Skin epidermis (tissue), 12 donors: ENCODE measurements around the gene TANC1.

Source experiments
- H3K27ac ChIP-seq, 21 experiments: fragments of 200-600 bp; sonication (generic) in 11 of 21; one replicate each; pipeline ENCODE4 v1.5.0; 2020; ENCODE audit warnings: mild to moderate bottlenecking in 3 of 21, inconsistent platforms in 2 of 21, moderate library complexity in 2 of 21
- H3K4me3 ChIP-seq, 7 experiments: fragments of 200-600 bp; sonication (generic) in 2 of 7; one replicate each; pipeline ENCODE4 v1.5.0; 2020; ENCODE audit warnings: inconsistent platforms in 2 of 7, mild to moderate bottlenecking in 2 of 7, moderate library complexity in 1 of 7

The TANC1 gene

DNA sequence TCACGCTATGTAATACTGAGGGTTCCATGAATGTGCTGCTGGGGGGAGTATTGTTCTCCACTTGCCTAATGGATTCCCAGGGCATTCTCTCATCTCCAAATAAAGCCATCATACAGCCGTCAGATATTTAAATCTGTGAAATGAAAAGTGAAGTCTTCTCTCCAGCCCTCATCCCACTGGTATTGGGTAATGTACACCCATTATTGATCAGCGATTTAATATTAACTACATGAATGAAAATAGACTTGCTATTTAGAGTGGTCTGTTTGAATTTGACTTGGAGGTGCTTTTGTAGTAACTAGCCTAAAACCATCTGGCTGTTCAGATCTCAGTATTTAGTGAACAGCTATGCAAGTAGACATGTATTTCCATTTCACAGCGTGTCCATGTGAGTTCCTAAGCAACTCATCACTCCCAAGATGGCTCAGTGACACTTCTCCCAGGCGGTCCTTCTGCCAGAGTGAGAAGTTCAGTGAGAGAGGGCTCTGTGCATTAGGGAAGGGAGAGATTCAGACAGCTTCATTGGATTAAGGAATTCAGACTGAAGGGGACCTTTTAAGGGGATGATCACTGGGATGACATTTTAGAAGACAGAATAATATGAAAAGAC, 177.4 kb downstream of the TANC1 start:
- H3K27ac ChIP-seq = peak overlapping the region in 13 of 21 experiments; percentile 37 to 84 (median 73)
- no peak overlapping the region for H3K4me3 ChIP-seq

DNA sequence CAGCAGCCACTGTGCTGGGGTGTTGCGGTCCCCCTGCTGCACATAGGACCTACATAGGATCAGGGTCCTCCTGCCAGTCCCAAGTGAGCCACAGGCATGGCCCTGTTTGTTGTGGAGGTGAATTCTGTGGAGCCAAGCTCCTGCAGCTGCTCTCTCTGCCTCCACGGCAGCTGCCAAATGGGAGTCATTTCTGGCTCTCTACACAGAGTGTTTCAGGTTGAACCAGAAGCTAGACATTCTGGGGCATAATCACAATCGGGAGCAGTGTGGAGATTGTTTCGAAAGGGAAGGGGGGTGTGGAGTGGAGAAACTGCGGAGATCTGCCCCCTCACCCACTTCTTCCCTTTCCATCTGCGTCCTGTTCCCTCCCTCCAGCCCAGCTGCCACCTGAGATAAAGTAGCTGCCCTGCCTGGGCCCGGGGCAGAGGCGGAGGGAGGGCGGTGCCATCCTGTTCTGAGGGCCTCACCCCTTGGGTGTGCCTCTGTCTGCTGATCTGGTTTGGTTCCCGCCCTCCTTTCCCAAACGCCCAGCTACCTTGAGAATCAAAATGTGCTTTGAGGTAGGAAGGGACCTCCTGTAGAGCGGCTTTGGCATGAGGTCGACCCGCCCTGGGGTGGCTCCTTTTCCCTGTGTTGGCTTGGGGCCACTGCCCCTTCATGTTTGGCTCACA, 178.7 kb downstream of the TANC1 start:
- H3K4me3 ChIP-seq = no peak overlapping the region
- H3K27ac ChIP-seq = peak overlapping the region in 20 of 21 experiments; percentile 8 to 84 (median 67)

DNA sequence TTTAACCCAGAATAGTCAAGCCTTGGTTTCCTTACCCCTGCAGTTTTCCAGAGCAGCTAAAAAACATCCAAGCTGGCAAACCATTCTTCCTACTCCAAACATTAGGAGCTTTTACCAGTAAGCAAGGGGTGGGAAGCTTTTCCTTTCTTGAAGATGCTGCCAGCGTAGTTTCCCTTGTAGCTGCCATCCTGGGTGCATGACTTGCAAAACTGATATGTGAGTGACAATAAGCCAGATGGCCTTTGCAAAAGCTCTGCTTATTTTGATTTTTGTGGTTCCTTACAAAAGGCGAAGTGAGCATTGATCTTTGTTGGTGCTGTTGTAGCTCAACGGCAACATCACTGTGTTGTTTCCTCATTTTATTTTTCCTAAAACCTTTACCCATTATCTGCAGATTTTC, 179.2 kb downstream of the TANC1 start:
- Histone ChIP-seq H3K27ac (peak overlapping the region in 20 of 21 experiments; percentile 8 to 84 (median 67)), H3K4me3 (no peak overlapping the region)

DNA sequence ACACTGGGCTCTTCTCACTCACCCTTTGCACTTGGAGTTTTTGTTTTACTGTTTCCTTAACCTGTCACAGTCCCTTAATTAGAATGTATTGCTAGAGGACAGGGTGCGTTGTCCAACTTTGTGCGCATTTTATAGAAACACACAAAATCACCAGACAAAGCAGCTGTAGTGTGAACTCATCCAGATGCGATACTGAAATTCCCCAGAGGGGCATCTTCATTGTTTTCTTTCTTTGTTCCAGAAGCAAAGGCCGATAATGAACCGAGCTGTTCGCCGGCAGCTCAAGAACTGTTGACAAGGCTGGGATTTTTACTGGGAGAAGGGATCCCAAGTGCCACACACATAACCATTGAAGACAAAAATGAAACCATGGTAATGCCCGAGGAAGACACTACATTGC, 180.5 kb downstream of the TANC1 start:
- H3K4me3 ChIP-seq = no peak overlapping the region
- H3K27ac ChIP-seq = peak overlapping the region in 5 of 21 experiments; percentile 45 to 84 (median 74)

DNA sequence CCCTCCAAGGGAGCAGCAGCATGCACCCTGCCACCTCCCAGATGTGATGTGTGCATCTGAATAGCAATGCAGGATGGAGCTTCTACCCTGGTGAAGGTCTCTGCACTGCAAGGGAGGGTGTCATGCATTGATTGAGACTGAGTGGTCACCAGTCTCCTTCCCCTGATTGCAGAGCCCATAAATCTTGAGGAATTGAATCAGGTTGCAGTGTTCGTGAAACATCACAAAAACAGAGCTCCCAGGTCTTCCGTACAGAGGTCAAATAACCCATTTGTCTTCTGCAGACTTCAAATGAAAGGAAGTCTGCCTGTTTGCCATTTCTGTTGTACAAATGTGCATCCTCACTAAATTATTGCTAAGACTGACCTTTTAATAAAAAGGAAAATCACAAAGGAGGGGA, 181.3 kb downstream of the TANC1 start:
- Histone ChIP-seq H3K27ac (peak overlapping the region in 1 of 21 experiments; percentile 31), H3K4me3 (no peak overlapping the region)

DNA sequence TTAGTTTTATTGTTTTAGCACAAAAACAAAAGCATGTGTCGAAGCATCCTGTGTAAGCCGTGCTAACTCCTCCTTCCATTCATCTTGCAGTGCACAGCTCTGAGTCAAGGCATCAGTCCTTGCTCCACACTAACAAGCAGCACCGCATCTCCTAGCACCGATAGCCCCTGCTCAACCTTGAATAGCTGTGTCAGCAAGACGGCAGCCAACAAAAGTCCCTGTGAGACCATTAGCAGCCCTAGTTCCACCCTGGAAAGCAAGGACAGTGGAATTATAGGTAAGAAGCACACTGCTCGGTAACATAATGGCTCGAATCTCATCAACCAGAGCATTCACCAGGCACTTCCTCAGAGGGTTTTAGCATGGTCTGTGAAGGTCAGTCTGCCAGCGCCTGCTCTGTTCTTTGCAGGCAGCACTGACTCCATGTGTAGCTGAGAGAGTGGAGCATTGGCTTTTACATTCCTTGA, 181.9 kb downstream of the TANC1 start:
- H3K27ac ChIP-seq = peak overlapping the region in 2 of 21 experiments; percentile 2 to 42
- no peak overlapping the region for H3K4me3 ChIP-seq

DNA sequence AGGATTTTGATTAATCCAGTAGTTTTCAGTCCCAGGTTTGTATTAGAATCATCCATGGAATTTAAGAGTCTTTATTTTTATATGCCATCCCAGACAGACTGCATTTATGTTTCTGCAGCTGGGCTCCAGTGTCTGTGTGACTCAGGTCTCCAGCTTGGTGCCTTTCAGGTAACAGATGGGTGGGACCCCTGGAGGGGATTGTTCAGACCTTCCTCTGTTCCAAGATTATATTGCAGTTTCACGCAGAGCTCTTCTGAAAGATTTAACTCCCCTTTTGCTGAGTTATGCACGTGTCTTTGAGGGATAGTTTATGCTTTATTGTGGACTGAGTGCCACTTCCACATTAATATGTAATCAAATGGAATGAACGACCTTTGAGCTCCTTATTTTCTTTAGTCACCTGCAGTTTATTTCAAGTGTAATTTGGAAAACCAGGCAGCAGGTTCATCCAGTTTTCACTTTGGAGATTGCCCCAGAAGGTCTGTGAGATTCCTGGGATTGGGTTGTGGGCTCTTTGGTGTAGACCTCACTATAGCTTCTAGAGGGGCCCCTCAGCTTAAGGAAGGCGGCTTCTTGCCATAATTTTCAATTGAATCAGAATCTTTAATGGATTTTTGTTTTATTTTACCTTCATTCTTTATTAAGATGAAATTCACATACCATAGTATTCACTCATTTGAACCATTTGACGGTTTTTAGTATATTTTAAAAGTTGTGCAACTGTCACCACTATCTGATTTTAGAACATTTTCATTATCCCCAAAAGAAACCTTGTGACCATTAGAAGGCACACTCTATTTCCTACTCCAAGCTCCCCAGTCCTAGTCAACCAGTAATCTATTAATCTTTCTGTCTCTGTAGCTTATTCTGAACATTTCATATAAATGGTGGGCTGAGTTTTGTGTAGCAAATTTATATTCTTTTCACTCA, 183.0 kb downstream of the TANC1 start:
- Histone ChIP-seq H3K27ac (peak overlapping the region in 10 of 21 experiments; percentile 6 to 82 (median 40)), H3K4me3 (no peak overlapping the region)

DNA sequence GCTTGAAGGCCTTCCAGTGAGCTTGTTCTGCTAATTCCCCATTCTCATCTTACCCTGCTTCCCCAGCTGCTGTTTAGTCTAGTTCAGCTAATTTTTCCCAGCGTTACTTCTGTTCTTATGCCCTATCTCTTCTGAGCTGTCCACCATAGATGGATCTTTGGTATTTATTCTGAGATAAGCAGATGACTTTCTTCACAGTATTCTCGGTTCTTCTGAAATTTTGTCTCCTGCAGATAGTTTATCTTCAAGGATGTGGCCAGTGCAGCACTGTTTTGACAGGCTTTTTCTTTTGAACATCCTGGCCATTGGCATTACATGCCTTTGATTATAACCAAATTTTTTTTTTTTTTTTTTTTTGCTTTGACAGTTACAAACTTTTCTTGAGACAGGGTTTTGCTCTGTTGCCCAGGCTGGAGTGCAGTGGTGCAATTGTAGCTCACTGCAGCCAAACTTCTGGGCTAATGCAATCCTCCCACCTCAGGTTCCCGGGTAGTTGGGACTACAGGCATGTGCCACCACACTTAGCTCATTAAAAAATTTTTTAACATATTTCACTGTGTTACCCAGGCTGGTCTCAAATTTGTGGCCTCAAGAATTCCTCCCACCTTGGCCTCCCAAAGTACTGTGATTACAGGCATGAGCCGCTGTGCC, 183.8 kb downstream of the TANC1 start:
- Histone ChIP-seq H3K4me3 (no peak overlapping the region), H3K27ac (peak overlapping the region in 18 of 21 experiments; percentile 24 to 84 (median 61))

DNA sequence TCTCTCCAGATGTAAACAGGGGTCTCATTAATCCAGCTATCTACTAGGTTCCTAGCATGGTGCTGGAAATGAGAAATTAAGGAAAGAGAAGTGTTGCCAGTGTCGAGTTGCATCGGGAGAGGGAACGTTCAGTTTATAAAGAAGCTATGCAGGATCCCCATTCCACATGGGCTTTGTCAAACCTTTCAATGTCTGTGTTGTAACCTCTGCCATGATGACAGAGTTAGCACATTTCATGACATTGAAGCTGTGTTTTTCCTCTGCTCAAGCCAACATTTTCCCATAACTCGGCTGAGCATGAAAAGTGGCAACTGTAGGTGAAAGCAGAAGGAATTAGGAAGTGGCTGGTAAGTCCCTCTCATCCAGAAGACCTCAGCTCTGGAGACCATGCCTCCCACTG, 184.6 kb downstream of the TANC1 start:
- peak overlapping the region in 18 of 21 experiments; percentile 24 to 84 (median 61) for H3K27ac ChIP-seq
- H3K4me3 ChIP-seq = no peak overlapping the region

DNA sequence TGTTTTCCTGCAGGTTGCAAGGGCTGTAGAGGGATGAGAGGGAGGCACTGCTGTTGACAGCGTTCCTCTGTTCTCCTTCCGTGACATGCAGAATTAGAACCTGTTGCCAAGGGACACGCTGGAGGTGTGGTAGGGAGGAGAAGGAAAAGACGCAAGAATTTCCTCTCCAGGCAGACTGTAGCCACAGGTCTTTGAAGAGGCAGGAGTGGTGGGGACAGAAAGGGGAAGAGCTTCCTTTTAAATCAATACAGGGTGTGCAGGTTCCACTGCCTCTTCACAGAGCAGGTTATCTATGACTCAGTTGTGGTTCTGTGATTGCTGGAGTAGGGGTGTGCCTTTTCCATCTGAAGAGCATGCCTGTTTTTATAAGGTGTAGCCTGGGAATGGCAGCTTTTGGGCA, 185.0 kb downstream of the TANC1 start:
- no peak overlapping the region for H3K4me3 ChIP-seq
- peak overlapping the region in 18 of 21 experiments; percentile 24 to 84 (median 74) for H3K27ac ChIP-seq

DNA sequence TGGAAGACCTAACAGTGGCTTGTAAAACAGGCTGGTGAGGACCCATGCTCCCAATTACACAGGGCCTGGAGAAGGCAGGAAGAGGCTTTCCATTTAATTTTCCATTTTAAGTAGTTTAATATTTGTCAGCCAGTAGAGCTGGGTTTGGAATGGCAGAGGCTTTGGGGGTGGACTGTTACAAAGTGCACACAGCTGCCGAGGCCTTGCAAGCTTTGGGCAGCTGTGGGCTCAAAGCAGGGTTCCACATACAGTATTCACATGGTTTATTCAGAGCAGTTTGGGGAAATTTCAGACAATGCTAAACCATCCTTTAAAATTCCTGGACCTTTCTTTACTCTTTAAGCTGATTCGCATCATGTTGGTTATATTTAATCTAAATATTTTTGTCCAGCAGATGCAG, 185.5 kb downstream of the TANC1 start:
- peak overlapping the region in 20 of 21 experiments; percentile 14 to 84 (median 74) for H3K27ac ChIP-seq
- no peak overlapping the region for H3K4me3 ChIP-seq

DNA sequence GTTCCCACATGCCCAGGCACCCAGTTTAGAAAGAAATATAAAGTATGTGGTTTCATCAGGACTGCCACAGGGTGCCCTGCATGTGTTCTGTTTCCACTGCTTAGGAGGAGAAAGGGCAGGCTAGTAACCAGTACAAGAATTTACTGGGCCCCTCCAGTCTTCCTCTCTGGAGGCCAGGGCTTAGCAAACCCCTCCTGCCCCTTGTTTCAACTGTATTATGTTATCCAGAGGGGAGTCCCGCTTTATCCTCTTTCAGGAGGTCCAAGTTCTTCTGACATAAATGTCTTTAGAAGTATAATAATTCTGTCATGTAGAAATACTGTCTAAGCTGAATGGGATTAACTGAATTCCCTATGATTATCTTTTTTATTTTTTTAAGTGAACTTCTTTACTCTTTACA, 185.9 kb downstream of the TANC1 start:
- Histone ChIP-seq H3K4me3 (no peak overlapping the region), H3K27ac (peak overlapping the region in 20 of 21 experiments; percentile 14 to 84 (median 74))

DNA sequence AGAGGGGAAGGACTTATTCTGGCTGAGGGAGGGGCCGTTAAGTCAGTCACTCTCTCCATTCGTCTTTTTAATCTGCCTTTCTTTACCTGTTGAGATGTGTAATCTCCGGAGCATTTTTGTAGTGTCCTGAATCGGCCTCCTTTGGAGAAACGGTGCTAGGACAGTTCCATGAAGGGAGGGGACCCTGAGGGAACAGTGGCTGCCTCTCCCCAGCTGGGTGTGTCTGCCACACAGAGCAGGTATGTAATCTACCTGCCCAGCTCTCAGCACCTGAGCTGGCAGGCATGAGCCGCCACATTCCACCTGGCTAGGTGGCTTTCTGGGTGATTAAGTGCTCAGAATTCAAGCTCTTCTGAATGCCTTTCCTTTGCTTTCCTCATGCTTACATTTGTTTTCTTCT, 186.9 kb downstream of the TANC1 start:
- no peak overlapping the region for H3K4me3 ChIP-seq
- H3K27ac ChIP-seq = peak overlapping the region in 19 of 21 experiments; percentile 2 to 84 (median 77)

DNA sequence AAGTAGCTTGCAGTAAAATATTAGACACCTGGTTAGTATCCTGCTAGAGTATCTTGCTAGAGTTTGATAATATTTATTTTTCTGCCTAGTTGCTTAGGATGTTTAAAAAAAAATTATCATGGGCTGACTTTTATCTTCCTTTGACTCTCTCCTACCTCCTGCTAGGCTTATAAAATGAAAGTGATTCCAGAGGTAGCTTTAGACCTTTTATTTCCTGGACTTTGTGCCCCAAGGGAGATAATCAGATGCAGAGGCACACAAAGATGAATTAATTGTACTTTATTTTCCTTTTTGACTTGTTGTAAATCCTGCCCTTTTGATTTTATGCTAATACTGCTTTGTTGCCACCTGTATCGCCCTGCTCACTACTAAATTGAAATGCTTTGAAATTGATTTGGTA, 187.4 kb downstream of the TANC1 start:
- no peak overlapping the region for H3K4me3 ChIP-seq
- H3K27ac ChIP-seq = peak overlapping the region in 20 of 21 experiments; percentile 2 to 84 (median 76)

DNA sequence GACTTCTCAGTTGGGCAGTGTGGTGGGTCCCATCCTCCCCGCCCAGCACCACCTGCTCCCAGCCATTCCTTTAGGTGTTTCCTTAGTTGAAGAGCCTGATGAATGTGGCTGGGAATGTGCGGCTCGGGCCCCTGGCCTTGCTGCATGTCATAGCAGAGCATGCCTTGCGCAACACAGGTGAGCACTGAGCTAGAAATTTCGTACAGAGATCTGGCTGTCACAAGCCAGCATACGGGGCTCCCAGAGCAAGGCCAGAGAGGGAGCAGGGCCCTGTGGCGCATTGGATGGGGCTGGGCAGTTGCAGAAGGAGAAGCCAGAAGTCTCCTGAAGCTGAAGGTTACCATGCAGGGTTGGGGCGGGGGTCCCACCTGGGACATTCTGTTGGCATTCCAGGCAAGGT, 188.4 kb downstream of the TANC1 start:
- no peak overlapping the region for H3K4me3 ChIP-seq
- H3K27ac ChIP-seq = peak overlapping the region in 20 of 21 experiments; percentile 50 to 84 (median 77)

DNA sequence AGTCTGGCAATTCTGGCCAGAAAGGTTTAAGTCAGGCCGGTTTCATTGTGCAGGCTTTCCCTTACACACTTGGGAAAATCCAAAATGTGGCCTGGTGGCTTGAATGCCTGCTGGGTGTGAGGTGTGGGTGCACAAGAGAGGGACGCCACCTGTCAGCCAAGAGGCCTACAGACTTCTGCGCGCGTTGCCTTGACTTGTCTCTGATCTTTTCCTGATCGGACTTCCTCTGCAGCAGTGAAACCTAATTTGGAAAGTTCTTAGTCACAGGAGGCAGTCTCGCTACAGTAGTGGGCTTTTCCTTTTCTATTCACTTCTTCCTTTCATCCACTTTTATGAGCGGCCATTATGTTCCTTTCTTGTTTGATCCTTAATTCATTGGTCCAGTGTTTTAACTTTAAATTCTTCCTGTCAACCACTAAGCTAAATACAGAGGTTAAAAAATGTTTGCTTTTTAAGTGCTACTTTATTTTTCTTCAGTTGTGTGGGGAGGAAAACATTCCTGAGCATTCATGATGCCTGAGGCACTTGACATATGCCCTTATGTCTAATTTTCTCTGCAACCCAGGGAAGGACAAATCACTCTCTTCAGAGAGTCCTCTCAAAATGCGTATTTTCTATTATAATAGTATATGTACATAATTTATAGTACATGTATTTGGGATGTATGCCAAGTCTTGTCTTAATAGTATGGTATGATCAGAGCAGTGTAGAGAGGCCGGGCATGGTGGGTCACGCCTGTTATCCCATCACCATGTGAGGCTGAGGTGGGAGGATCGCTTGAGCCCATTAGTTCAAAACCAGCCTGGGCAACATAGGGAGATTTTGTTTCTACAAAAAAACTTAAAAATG, 189.1 kb downstream of the TANC1 start:
- Histone ChIP-seq H3K27ac (peak overlapping the region in 20 of 21 experiments; percentile 50 to 84 (median 77)), H3K4me3 (no peak overlapping the region)

DNA sequence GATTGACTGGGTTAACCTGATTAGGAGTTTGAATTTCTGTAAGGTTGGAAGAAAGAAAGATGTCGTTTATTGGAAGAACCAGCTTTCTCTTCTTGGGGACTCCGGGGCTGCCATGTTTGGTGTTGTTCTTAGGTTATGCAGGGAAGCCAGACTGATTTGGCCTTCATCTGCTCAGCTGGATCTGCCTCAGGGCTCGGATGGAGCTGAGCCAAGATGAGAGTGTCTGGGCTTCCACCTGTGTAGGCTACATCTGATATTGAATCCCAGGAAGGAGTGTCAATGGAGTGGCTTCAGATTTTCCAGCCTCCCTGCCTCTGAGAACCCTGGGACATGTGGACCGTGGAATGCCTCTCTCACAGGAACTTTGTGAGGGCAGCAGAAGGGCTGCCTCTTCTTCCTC, 192.0 kb downstream of the TANC1 start:
- Histone ChIP-seq H3K27ac (peak overlapping the region in 5 of 21 experiments; percentile 17 to 42 (median 34)), H3K4me3 (no peak overlapping the region)

DNA sequence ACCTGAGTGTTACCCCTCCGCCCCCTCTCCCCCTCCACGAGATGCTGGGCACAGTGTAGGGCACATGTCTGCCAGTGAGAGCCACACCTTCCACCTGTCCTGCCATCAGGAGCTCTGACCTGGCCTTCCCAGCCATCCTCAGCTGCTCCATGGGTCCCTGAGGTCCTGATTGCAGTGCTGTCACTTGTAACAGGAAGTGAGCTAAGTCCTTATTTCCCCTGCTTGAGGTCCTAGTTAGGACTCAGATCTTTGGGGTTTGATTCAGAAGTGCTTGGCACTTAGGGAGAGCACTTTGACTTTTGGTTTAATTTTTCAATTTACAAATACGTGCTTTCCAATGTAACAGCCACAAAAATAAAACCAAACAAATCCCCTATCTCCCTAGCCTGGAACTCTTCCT, 192.5 kb downstream of the TANC1 start:
- H3K4me3 ChIP-seq = no peak overlapping the region
- peak overlapping the region in 5 of 21 experiments; percentile 17 to 42 (median 34) for H3K27ac ChIP-seq

DNA sequence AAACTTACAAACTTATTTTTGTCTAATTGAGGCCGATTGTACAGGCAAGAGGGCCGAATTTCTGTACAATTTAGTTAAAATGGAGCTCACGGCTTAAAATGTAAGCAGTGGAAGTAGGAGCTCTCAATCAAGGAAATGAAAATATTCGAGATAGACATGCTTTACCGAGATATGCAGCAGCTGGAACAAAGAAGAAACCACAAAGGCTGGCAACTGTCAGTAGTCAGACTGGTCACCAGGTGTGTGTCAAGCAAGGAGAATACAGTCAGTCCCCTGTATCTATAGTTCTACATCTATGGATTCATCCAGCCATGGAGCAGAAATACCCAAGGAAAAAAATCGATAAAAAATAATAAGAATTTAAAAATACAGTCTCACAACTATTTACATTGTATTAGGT, 195.5 kb downstream of the TANC1 start:
- Histone ChIP-seq H3K27ac (peak overlapping the region in 4 of 21 experiments; percentile 6 to 41 (median 10)), H3K4me3 (no peak overlapping the region)
